Stomach (tissue), 4 donors: ENCODE data around the gene HIBADH.

Experiments used
- EP300 ChIP-seq: sonication (generic); formaldehyde crosslinking; IDR thresholded peaks from one replicate; pipeline ENCODE4 v1.6.1; 2017; ENCODE audit warnings: antibody characterized with exemption
- POLR2A ChIP-seq, 4 donors: fragments of 450-650 bp; IDR thresholded peaks; one replicate each; pipeline ENCODE4 v1.6.1; 2016; ENCODE audit warnings: antibody characterized with exemption in 4 of 4, control low read depth in 2 of 4, mild to moderate bottlenecking in 1 of 4, moderate library complexity in 1 of 4
- POLR2AphosphoS5 ChIP-seq, 3 donors: sonication (generic); formaldehyde crosslinking; IDR thresholded peaks; one replicate each; pipeline ENCODE4 v1.6.1; 2016; ENCODE audit warnings: antibody characterized with exemption in 3 of 3
- TF ChIP-seq, protein P1 (sequence below), 7 experiments: fragments of 450-650 bp in 4 of 7; fragments of 200-600 bp in 3 of 7; sonication (generic) in 3 of 7; IDR thresholded peaks; one replicate each; pipeline ENCODE4 v1.5.1; 2016 to 2019; ENCODE audit warnings: antibody characterized with exemption in 7 of 7, control low read depth in 2 of 7, mild to moderate bottlenecking in 1 of 7

DNA sequence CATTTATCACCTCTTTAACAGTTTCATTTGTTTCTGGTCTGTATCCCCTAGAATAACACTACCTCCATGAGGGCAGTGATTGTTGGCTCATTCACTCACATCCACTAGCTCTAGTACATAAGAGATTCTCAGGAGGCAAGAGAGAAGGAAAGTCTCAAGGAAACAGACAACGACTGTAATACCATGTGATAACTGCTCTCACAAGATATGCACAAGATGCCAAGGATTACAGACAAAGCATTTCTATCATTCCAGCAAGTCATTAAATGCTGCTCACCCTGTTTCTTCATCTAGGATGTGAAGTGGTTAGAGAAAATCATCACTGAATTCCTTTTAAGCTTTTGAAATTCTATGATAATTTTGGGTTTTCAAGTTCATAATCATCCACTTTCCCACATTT, 115.3 kb downstream of the HIBADH start:
- TF ChIP-seq, protein P1, sequence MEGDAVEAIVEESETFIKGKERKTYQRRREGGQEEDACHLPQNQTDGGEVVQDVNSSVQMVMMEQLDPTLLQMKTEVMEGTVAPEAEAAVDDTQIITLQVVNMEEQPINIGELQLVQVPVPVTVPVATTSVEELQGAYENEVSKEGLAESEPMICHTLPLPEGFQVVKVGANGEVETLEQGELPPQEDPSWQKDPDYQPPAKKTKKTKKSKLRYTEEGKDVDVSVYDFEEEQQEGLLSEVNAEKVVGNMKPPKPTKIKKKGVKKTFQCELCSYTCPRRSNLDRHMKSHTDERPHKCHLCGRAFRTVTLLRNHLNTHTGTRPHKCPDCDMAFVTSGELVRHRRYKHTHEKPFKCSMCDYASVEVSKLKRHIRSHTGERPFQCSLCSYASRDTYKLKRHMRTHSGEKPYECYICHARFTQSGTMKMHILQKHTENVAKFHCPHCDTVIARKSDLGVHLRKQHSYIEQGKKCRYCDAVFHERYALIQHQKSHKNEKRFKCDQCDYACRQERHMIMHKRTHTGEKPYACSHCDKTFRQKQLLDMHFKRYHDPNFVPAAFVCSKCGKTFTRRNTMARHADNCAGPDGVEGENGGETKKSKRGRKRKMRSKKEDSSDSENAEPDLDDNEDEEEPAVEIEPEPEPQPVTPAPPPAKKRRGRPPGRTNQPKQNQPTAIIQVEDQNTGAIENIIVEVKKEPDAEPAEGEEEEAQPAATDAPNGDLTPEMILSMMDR (IDR thresholded peaks at IDR 0.05), result no peak
- TF ChIP-seq POLR2AphosphoS5 (IDR thresholded peaks at IDR 0.05) (no peak), POLR2A (IDR thresholded peaks at IDR 0.05) (no peak), EP300 (no peak)
